Mesenchymal stem cell (in vitro differentiated cells and primary cell): Measurements from ENCODE around the gene ATP5F1D.
A peak's percentile ranks its signal among the peaks of the same experiment; 100 is the strongest.

Experiments used
- DNase-seq: peaks from one replicate; pipeline ENCODE4 v3.0.0-alpha.2; 2013
- H2AFZ ChIP-seq: one replicate; pipeline ENCODE4 v1.6.1; 2013; ENCODE audit warnings: low read depth, mild to moderate bottlenecking, control low read depth, inconsistent platforms, low read length, moderate library complexity
- H2AK5ac ChIP-seq: 2 replicates; pipeline ENCODE4 v1.6.1; 2013; ENCODE audit warnings: low read length, moderate library complexity, mild to moderate bottlenecking, inconsistent platforms; ENCODE audit not compliant: severe bottlenecking
- H2BK120ac ChIP-seq: one replicate; pipeline ENCODE4 v1.6.1; 2013; ENCODE audit warnings: low read depth, mild to moderate bottlenecking, inconsistent platforms, low read length, moderate library complexity
- H2BK12ac ChIP-seq, 2 experiments: one replicate each; pipeline ENCODE4 v1.6.1; 2013; ENCODE audit warnings: inconsistent platforms in 2 of 2, low read length in 2 of 2, mild to moderate bottlenecking in 2 of 2, moderate library complexity in 2 of 2, control low read depth in 1 of 2
- H2BK15ac ChIP-seq: one replicate; pipeline ENCODE4 v1.6.1; 2013; ENCODE audit warnings: mild to moderate bottlenecking, low read depth, inconsistent platforms; ENCODE audit not compliant: poor library complexity, severe bottlenecking
- H2BK5ac ChIP-seq: 2 replicates; pipeline ENCODE4 v1.6.1; 2013; ENCODE audit warnings: low read depth, mild to moderate bottlenecking, low read length, control low read depth, inconsistent platforms; ENCODE audit not compliant: poor library complexity, severe bottlenecking
- H3K14ac ChIP-seq, 2 experiments: one replicate each; pipeline ENCODE4 v1.6.1; 2013; ENCODE audit warnings: inconsistent platforms in 2 of 2, low read length in 2 of 2, control low read depth in 1 of 2, mild to moderate bottlenecking in 1 of 2, moderate library complexity in 1 of 2
- H3K18ac ChIP-seq, 2 experiments: one replicate each; pipeline ENCODE4 v1.6.1; 2013; ENCODE audit warnings: inconsistent platforms in 2 of 2, low read length in 2 of 2, control low read depth in 1 of 2, low read depth in 1 of 2, mild to moderate bottlenecking in 1 of 2
- H3K23ac ChIP-seq, 2 experiments: one replicate each; pipeline ENCODE4 v1.6.1; 2013; ENCODE audit warnings: inconsistent platforms in 2 of 2, low read length in 2 of 2, mild to moderate bottlenecking in 2 of 2, moderate library complexity in 2 of 2, control low read depth in 1 of 2
- H3K27ac ChIP-seq: 2 replicates; pipeline ENCODE4 v1.5.1; 2013; ENCODE audit warnings: mild to moderate bottlenecking, moderate library complexity, low read length, control low read depth, inconsistent platforms; ENCODE audit not compliant: poor library complexity, severe bottlenecking
- H3K27me3 ChIP-seq, 2 experiments: 2 replicates each; pipeline versions ENCODE4 v1.6.1 to v1.7.0; 2013; ENCODE audit warnings: low read length in 2 of 2, mild to moderate bottlenecking in 2 of 2, moderate library complexity in 2 of 2, control low read depth in 1 of 2, inconsistent platforms in 1 of 2; ENCODE audit not compliant: control insufficient read depth in 1 of 2, insufficient read depth in 1 of 2
- H3K36me3 ChIP-seq, 2 experiments: 2 replicates each; pipeline versions ENCODE4 v1.6.1 to v1.7.0; 2013; ENCODE audit warnings: low read length in 2 of 2, control low read depth in 1 of 2, inconsistent platforms in 1 of 2, low read depth in 1 of 2, mild to moderate bottlenecking in 1 of 2; ENCODE audit not compliant: insufficient read depth in 2 of 2, control insufficient read depth in 1 of 2
- H3K4ac ChIP-seq, 2 experiments: one replicate each; pipeline ENCODE4 v1.6.1; 2013; ENCODE audit warnings: inconsistent platforms in 2 of 2, low read length in 2 of 2, mild to moderate bottlenecking in 2 of 2, moderate library complexity in 2 of 2, control low read depth in 1 of 2, low read depth in 1 of 2
- H3K4me1 ChIP-seq: 2 replicates; pipeline ENCODE4 v1.6.1; 2013; ENCODE audit warnings: low read depth, low read length, control low read depth; ENCODE audit not compliant: control insufficient read depth, insufficient read depth
- H3K4me2 ChIP-seq: 2 replicates; pipeline ENCODE4 v1.6.1; 2013; ENCODE audit warnings: low read length, mild to moderate bottlenecking, inconsistent platforms; ENCODE audit not compliant: poor library complexity, severe bottlenecking
- H3K4me3 ChIP-seq, 2 experiments: 2 replicates each; pipeline versions ENCODE4 v1.5.1 to v1.7.0; 2013; ENCODE audit warnings: low read length in 2 of 2, mild to moderate bottlenecking in 2 of 2, control low read depth in 1 of 2, low read depth in 1 of 2; ENCODE audit not compliant: insufficient read depth in 1 of 2
- H3K79me1 ChIP-seq: replicated peaks from 2 replicates; pipeline ENCODE4 v1.6.1; 2013; ENCODE audit warnings: mild to moderate bottlenecking, control low read depth, low read length, inconsistent platforms; ENCODE audit not compliant: poor library complexity, severe bottlenecking
- H3K9ac ChIP-seq: 2 replicates; pipeline ENCODE4 v1.7.0; 2013; ENCODE audit warnings: mild to moderate bottlenecking, low read length, moderate library complexity
- H3K9me3 ChIP-seq: 2 replicates; pipeline ENCODE4 v1.7.0; 2013; ENCODE audit warnings: mild to moderate bottlenecking, low read length; ENCODE audit not compliant: control insufficient read depth
- H4K8ac ChIP-seq: one replicate; pipeline ENCODE4 v1.6.1; 2013; ENCODE audit warnings: inconsistent platforms, mild to moderate bottlenecking, low read length, moderate library complexity
- H4K91ac ChIP-seq: one replicate; pipeline ENCODE4 v1.6.1; 2013; ENCODE audit warnings: mild to moderate bottlenecking, low read length, inconsistent platforms
- WGBS: methylation state at CpG from one replicate; pipeline ENCODE4 v1.1.7; 2013; ENCODE audit warnings: mixed read lengths; 5-methylcytosine and 5-hydroxymethylcytosine counted together

Gene ATP5F1D

GRCh38 chr19:1205114-1206099 lies 36.1 kb upstream of the ATP5F1D start, which contains the start of gene STK11:
Gene STK11 (plus strand): TSS chr19:1205778. CDS start chr19:1206914, 1,136 bp downstream.
- peak within 1 kb of the TSS; percentile 57 for H4K91ac ChIP-seq
- WGBS: 3% methylated on average over 96 of the region's 114 CpGs
- H2BK12ac ChIP-seq: peak within 1 kb of the TSS in 1 of 2 experiments; percentile 81

GRCh38 chr19:1206150-1206863 lies 35.2 kb upstream of the ATP5F1D start:
- H3K4ac ChIP-seq: peak overlapping the region; percentile 90
- peak overlapping the region; percentile 36 for H4K91ac ChIP-seq
- under 1% methylated on average over 53 of the region's 78 CpGs for WGBS
- H3K27ac ChIP-seq: peak overlapping the region; percentile 37
- peak overlapping the region; percentile 89 for H3K9ac ChIP-seq
- H3K18ac ChIP-seq: peak overlapping the region; percentile 59 to 89
- no peak overlapping the region for H2BK5ac ChIP-seq
- no peak overlapping the region for H4K8ac ChIP-seq
- H2BK15ac ChIP-seq: no peak overlapping the region
- no peak overlapping the region for H2AK5ac ChIP-seq
- no peak overlapping the region for H2AFZ ChIP-seq
- H3K4me1 ChIP-seq: peaks cover 34% of the 10 kb centered on the region
- peak overlapping the region; percentile 73 for H2BK120ac ChIP-seq
- H3K14ac ChIP-seq: peak overlapping the region; percentile 70 to 91
- H3K4me3 ChIP-seq: peak overlapping the region; percentile 83 to 94
- no peaks in the 10 kb centered on the region for H3K9me3 ChIP-seq
- H3K23ac ChIP-seq: no peak overlapping the region
- H2BK12ac ChIP-seq: no peak overlapping the region
- H3K36me3 ChIP-seq: peaks cover 6 to 27% of the 10 kb centered on the region in 2 experiments
- DNase-seq: no peak
- H3K27me3 ChIP-seq: no peaks in the 10 kb centered on the region
- H3K79me1 ChIP-seq: peaks cover 4% of the 10 kb centered on the region
- peak overlapping the region; percentile 64 for H3K4me2 ChIP-seq

More at GRCh38 chr19:1205114-1206099, 36.1 kb upstream of the ATP5F1D start, which contains the start of gene STK11:
- Histone ChIP-seq H4K8ac (peak within 1 kb of the TSS; percentile 87), H3K14ac (peak within 1 kb of the TSS; percentile 48 to 70), H3K27ac (peak within 1 kb of the TSS; percentile 37), H3K4me1 (peaks cover 31% of the 10 kb centered on the region), H3K18ac (peak within 1 kb of the TSS; percentile 59 to 86), H2BK5ac (peak within 1 kb of the TSS; percentile 93), H3K9me3 (no peaks in the 10 kb centered on the region), H3K79me1 (peaks cover 4% of the 10 kb centered on the region), H3K36me3 (peaks cover 6 to 22% of the 10 kb centered on the region in 2 experiments), H3K4me3 (peak within 1 kb of the TSS; percentile 83 to 94), H3K23ac (peak within 1 kb of the TSS in 1 of 2 experiments; percentile 49), H2BK15ac (peak within 1 kb of the TSS; percentile 90), H3K4ac (peak within 1 kb of the TSS; percentile 90 to 96), H2BK120ac (peak within 1 kb of the TSS; percentile 73), H3K27me3 (no peaks in the 10 kb centered on the region), H3K9ac (peak within 1 kb of the TSS; percentile 89), H3K4me2 (peak within 1 kb of the TSS; percentile 99), H2AFZ (no peak within 1 kb of the TSS), H2AK5ac (peak within 1 kb of the TSS; percentile 95)
- DNase-seq: peak; percentile 97

GRCh38 chr19:1206864-1207450 lies 34.6 kb upstream of the ATP5F1D start:
- 1% methylated on average over 34 of the region's 38 CpGs for WGBS
- Histone ChIP-seq H3K4ac (peak overlapping the region in 1 of 2 experiments; percentile 32), H3K27me3 (no peaks in the 10 kb centered on the region), H3K4me1 (peaks cover 40% of the 10 kb centered on the region), H4K91ac (no peak overlapping the region), H3K27ac (peak overlapping the region; percentile 37), H3K14ac (peak overlapping the region in 1 of 2 experiments; percentile 91), H4K8ac (no peak overlapping the region), H3K9me3 (no peaks in the 10 kb centered on the region), H3K4me3 (peak overlapping the region; percentile 83 to 94), H3K79me1 (peaks cover 4% of the 10 kb centered on the region), H3K23ac (peak overlapping the region in 1 of 2 experiments; percentile 46), H3K36me3 (peaks cover 6 to 31% of the 10 kb centered on the region in 2 experiments), H3K9ac (peak overlapping the region; percentile 89), H2BK12ac (no peak overlapping the region), H2BK15ac (no peak overlapping the region), H2AK5ac (no peak overlapping the region), H3K4me2 (peak overlapping the region; percentile 64), H2AFZ (no peak overlapping the region), H2BK5ac (no peak overlapping the region), H2BK120ac (no peak overlapping the region), H3K18ac (peak overlapping the region; percentile 16 to 89)
- DNase-seq: no peak
